ENCODE measurements around the gene RADIL.

GRCh38 chr7:4815609-4816418 is 67.7 kb downstream of the RADIL start:
- TF ChIP-seq, protein P1, sequence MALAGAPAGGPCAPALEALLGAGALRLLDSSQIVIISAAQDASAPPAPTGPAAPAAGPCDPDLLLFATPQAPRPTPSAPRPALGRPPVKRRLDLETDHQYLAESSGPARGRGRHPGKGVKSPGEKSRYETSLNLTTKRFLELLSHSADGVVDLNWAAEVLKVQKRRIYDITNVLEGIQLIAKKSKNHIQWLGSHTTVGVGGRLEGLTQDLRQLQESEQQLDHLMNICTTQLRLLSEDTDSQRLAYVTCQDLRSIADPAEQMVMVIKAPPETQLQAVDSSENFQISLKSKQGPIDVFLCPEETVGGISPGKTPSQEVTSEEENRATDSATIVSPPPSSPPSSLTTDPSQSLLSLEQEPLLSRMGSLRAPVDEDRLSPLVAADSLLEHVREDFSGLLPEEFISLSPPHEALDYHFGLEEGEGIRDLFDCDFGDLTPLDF (CRISPR knock-in tag; IDR thresholded peaks at IDR 0.05): no peak
- TF ChIP-seq CHD2 (IDR thresholded peaks at IDR 0.05; ENCODE audit: low read depth, low read length) (no peak), MAFK (conservative IDR thresholded peaks at IDR 0.05 in 1 of 2, IDR thresholded peaks at IDR 0.05 in 1 of 2; ENCODE audit: low read length in 2 of 2) (no peak), MXD4 (CRISPR knock-in tag; IDR thresholded peaks at IDR 0.05) (no peak), CEBPZ (IDR thresholded peaks at IDR 0.05; ENCODE audit: low read length) (no peak), CTCF (CRISPR knock-in tag; IDR thresholded peaks at IDR 0.05) (peak; percentile 60), SMAD9 (CRISPR knock-in tag; IDR thresholded peaks at IDR 0.05) (no peak), ZNF292 (CRISPR knock-in tag; IDR thresholded peaks at IDR 0.05; ENCODE audit: borderline replicate concordance, low read depth) (no peak), EEA1 (CRISPR knock-in tag; IDR thresholded peaks at IDR 0.05; ENCODE audit: borderline replicate concordance) (no peak), ZBTB8A (CRISPR knock-in tag; IDR thresholded peaks at IDR 0.05; ENCODE audit: borderline replicate concordance, low read depth) (no peak), POLR2A (IDR thresholded peaks at IDR 0.05; ENCODE audit: insufficient read depth in 1 of 2, low read depth in 2 of 2, low read length in 2 of 2) (no peak), DMAP1 (CRISPR knock-in tag; IDR thresholded peaks at IDR 0.05) (no peak), NFE2 (CRISPR knock-in tag; IDR thresholded peaks at IDR 0.05) (no peak)
- TF ChIP-seq, protein P2, sequence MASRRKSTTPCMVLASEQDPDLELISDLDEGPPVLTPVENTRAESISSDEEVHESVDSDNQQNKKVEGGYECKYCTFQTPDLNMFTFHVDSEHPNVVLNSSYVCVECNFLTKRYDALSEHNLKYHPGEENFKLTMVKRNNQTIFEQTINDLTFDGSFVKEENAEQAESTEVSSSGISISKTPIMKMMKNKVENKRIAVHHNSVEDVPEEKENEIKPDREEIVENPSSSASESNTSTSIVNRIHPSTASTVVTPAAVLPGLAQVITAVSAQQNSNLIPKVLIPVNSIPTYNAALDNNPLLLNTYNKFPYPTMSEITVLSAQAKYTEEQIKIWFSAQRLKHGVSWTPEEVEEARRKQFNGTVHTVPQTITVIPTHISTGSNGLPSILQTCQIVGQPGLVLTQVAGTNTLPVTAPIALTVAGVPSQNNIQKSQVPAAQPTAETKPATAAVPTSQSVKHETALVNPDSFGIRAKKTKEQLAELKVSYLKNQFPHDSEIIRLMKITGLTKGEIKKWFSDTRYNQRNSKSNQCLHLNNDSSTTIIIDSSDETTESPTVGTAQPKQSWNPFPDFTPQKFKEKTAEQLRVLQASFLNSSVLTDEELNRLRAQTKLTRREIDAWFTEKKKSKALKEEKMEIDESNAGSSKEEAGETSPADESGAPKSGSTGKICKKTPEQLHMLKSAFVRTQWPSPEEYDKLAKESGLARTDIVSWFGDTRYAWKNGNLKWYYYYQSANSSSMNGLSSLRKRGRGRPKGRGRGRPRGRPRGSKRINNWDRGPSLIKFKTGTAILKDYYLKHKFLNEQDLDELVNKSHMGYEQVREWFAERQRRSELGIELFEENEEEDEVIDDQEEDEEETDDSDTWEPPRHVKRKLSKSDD (CRISPR knock-in tag; IDR thresholded peaks at IDR 0.05; ENCODE audit: low read depth): no peak
